ENCODE measurements around the gene NUP153.

DNA sequence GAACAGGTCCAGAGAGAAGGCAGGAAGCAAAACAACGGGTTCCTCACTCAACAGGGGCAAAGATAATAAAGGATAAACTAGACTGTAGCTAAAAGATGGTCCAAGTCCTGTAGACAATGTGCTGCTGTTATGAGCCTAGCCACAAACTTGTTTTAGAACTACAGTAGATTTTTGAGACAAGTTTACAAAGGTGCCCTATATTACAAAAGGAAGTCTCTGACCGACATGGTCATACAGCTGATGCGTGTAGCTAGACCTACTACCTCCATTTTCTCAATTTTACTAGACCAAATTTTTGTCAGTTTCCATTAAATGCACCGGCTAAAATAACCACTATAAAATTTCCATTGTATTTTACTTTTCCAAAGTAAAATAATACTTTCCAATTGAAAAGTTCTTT is 94.7 kb downstream of the NUP153 start:
- TF ChIP-seq, protein P1, sequence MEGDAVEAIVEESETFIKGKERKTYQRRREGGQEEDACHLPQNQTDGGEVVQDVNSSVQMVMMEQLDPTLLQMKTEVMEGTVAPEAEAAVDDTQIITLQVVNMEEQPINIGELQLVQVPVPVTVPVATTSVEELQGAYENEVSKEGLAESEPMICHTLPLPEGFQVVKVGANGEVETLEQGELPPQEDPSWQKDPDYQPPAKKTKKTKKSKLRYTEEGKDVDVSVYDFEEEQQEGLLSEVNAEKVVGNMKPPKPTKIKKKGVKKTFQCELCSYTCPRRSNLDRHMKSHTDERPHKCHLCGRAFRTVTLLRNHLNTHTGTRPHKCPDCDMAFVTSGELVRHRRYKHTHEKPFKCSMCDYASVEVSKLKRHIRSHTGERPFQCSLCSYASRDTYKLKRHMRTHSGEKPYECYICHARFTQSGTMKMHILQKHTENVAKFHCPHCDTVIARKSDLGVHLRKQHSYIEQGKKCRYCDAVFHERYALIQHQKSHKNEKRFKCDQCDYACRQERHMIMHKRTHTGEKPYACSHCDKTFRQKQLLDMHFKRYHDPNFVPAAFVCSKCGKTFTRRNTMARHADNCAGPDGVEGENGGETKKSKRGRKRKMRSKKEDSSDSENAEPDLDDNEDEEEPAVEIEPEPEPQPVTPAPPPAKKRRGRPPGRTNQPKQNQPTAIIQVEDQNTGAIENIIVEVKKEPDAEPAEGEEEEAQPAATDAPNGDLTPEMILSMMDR (IDR thresholded peaks at IDR 0.05; ENCODE audit: low read depth, low read length), result no peak
- no peak for TF ChIP-seq POLR2A (IDR thresholded peaks at IDR 0.05; ENCODE audit: extremely low read depth, insufficient read length)

All from NB4 (cell line).